Measurements from ENCODE around the gene RAPGEF6. TPM values are rescaled to one million over a fixed set of nuclear protein-coding genes. Genes with fewer than 3 reads are reported as not detected.
A peak's percentile ranks its signal among the peaks of the same experiment; 100 is the strongest.

RAPGEF6 gene
- total and polyA plus RNA-seq, 2 experiments from 2014 or later = 9.5 to 20.3 TPM

GRCh38 chr5:131382407-131383395, 252.3 kb downstream of the RAPGEF6 start:
- no peaks in the 10 kb centered on the region for H3K36me3 ChIP-seq (ENCODE audit: insufficient read depth)
- Mint-ChIP-seq H3K36me3 (ENCODE audit: low read depth) (no peaks in the 10 kb centered on the region), H3K27ac (no peak overlapping the region), H3K4me1 (peaks cover 22% of the 10 kb centered on the region; the same call in 2 of the 3 replicates), H3K9me3 (no peaks in the 10 kb centered on the region), H3K4me3 (no peak overlapping the region), H3K27me3 (ENCODE audit: insufficient read depth, low read depth, poor library complexity) (peaks cover 3% of the 10 kb centered on the region)
- no peaks in the 10 kb centered on the region for H3F3A ChIP-seq (replicated peaks; ENCODE audit: low read depth)
- H3K27ac ChIP-seq (ENCODE audit: low read depth) = no peak overlapping the region
- H3K4me2 ChIP-seq = no peak overlapping the region
- H3K9me2 ChIP-seq (ENCODE audit: insufficient read depth) = no peaks in the 10 kb centered on the region
- 0 out of 2 replicates have a peak, but pooled peaks cover 9% of the 10 kb centered on the region for H3K79me2 ChIP-seq (replicated peaks; ENCODE audit: insufficient read depth)
- H3K4me1 ChIP-seq (ENCODE audit: insufficient read depth) = peaks cover 14% of the 10 kb centered on the region
- ATAC-seq (peak; percentile 99), DNase-seq (ENCODE audit: low spot score) (peak; percentile 83)
- TF ChIP-seq CTCF (conservative IDR thresholded peaks at IDR 0.05; ENCODE audit: low read depth in 2 of 2) (peak; percentile 70 to 85), ZNF331 (CRISPR knock-in tag; IDR thresholded peaks at IDR 0.05; ENCODE audit: low read depth) (no peak), JUNB (IDR thresholded peaks at IDR 0.05; ENCODE audit: unreplicated experiment) (no peak), STAT1 (IDR thresholded peaks at IDR 0.05; ENCODE audit: unreplicated experiment) (no peak), NANOG (IDR thresholded peaks at IDR 0.05; ENCODE audit: borderline replicate concordance) (no peak), POLR2AphosphoS5 (IDR thresholded peaks at IDR 0.05; ENCODE audit: low read depth) (no peak), CREB1 (CRISPR knock-in tag; IDR thresholded peaks at IDR 0.05; ENCODE audit: low read depth) (no peak)
- TF ChIP-seq, protein P1, sequence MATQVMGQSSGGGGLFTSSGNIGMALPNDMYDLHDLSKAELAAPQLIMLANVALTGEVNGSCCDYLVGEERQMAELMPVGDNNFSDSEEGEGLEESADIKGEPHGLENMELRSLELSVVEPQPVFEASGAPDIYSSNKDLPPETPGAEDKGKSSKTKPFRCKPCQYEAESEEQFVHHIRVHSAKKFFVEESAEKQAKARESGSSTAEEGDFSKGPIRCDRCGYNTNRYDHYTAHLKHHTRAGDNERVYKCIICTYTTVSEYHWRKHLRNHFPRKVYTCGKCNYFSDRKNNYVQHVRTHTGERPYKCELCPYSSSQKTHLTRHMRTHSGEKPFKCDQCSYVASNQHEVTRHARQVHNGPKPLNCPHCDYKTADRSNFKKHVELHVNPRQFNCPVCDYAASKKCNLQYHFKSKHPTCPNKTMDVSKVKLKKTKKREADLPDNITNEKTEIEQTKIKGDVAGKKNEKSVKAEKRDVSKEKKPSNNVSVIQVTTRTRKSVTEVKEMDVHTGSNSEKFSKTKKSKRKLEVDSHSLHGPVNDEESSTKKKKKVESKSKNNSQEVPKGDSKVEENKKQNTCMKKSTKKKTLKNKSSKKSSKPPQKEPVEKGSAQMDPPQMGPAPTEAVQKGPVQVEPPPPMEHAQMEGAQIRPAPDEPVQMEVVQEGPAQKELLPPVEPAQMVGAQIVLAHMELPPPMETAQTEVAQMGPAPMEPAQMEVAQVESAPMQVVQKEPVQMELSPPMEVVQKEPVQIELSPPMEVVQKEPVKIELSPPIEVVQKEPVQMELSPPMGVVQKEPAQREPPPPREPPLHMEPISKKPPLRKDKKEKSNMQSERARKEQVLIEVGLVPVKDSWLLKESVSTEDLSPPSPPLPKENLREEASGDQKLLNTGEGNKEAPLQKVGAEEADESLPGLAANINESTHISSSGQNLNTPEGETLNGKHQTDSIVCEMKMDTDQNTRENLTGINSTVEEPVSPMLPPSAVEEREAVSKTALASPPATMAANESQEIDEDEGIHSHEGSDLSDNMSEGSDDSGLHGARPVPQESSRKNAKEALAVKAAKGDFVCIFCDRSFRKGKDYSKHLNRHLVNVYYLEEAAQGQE (IDR thresholded peaks at IDR 0.05; ENCODE audit: unreplicated experiment) = no peak
- H2AFZ ChIP-seq = no peak overlapping the region
- H4K20me1 ChIP-seq (replicated peaks; ENCODE audit: insufficient read depth) = no peaks in the 10 kb centered on the region
- H3K4me3 ChIP-seq = no peak overlapping the region
- no peaks in the 10 kb centered on the region for H3K27me3 ChIP-seq (ENCODE audit: insufficient read depth)

GRCh38 chr5:131381777-131382176, 253.3 kb downstream of the RAPGEF6 start:
- no peaks in the 10 kb centered on the region for H3K9me2 ChIP-seq (ENCODE audit: insufficient read depth)
- no peak overlapping the region for H3K27ac Mint-ChIP-seq
- no peaks in the 10 kb centered on the region for H3K9me3 Mint-ChIP-seq
- no peaks in the 10 kb centered on the region for H3F3A ChIP-seq (replicated peaks; ENCODE audit: low read depth)
- 0 out of 2 replicates have a peak, but pooled peaks cover 9% of the 10 kb centered on the region for H3K79me2 ChIP-seq (replicated peaks; ENCODE audit: insufficient read depth)
- H3K36me3 ChIP-seq (ENCODE audit: insufficient read depth) = no peaks in the 10 kb centered on the region
- H3K4me3 Mint-ChIP-seq = no peak overlapping the region
- H3K4me1 ChIP-seq (ENCODE audit: insufficient read depth) = peaks cover 14% of the 10 kb centered on the region
- H2AFZ ChIP-seq = no peak overlapping the region
- H3K4me2 ChIP-seq = no peak overlapping the region
- H3K27me3 Mint-ChIP-seq (ENCODE audit: insufficient read depth, low read depth, poor library complexity) = peaks cover 3% of the 10 kb centered on the region
- no peak for ATAC-seq
- no peak overlapping the region for H3K27ac ChIP-seq (ENCODE audit: low read depth)
- H3K36me3 Mint-ChIP-seq (ENCODE audit: low read depth) = no peaks in the 10 kb centered on the region
- no peaks in the 10 kb centered on the region for H4K20me1 ChIP-seq (replicated peaks; ENCODE audit: insufficient read depth)
- peaks cover 22% of the 10 kb centered on the region; the same call in 2 of the 3 replicates for H3K4me1 Mint-ChIP-seq
- no peak overlapping the region for H3K4me3 ChIP-seq
- H3K27me3 ChIP-seq (ENCODE audit: insufficient read depth) = no peaks in the 10 kb centered on the region
- no peak for DNase-seq (ENCODE audit: low spot score)
- TF ChIP-seq NANOG (IDR thresholded peaks at IDR 0.05; ENCODE audit: borderline replicate concordance) (no peak), ZNF331 (CRISPR knock-in tag; IDR thresholded peaks at IDR 0.05; ENCODE audit: low read depth) (no peak), CREB1 (CRISPR knock-in tag; IDR thresholded peaks at IDR 0.05; ENCODE audit: low read depth) (no peak)

Data from GM23338 (cell line).